Gastrocnemius medialis (tissue), 4 donors: ENCODE measurements around the gene UMODL1. TPM values are rescaled to one million over a fixed set of nuclear protein-coding genes. Genes with fewer than 3 reads are reported as not detected.

Source experiments
- ATAC-seq, 2 donors: fragments of 150-250 bp; one replicate each; pipeline ENCODE4 v1.9.1; 2016
- DNase-seq, 2 donors: peaks; one replicate each; pipeline ENCODE4 v3.0.0-alpha.2; 2019
- H3K27ac ChIP-seq, 4 donors: fragments of 200-600 bp; sonication (generic); 1 replicate in 1 of 4; 2 replicates in 3 of 4; pipeline ENCODE4 v1.5.1; 2016 to 2018; ENCODE audit warnings: mild to moderate bottlenecking in 2 of 4, moderate library complexity in 1 of 4
- H3K27me3 ChIP-seq, 3 donors: fragments of 200-600 bp; sonication (generic) in 2 of 3; 1 replicate in 1 of 3; 2 replicates in 2 of 3; pipeline versions ENCODE4 v1.5.1 to v1.6.0; 2016 to 2019; ENCODE audit warnings: mild to moderate bottlenecking in 1 of 3, moderate library complexity in 1 of 3
- H3K36me3 ChIP-seq, 2 donors: fragments of 200-600 bp; sonication (generic) in 1 of 2; one replicate each; pipeline ENCODE4 v1.5.1; 2017 to 2018
- H3K4me1 ChIP-seq, 2 donors: fragments of 200-600 bp; sonication (generic) in 1 of 2; one replicate each; pipeline ENCODE4 v1.5.1; 2016 to 2017; ENCODE audit warnings: mild to moderate bottlenecking in 2 of 2
- H3K4me3 ChIP-seq, 4 donors: fragments of 200-600 bp; sonication (generic) in 3 of 4; 1 replicate in 1 of 4; 2 replicates in 3 of 4; pipeline ENCODE4 v1.5.1; 2016 to 2019; ENCODE audit warnings: mild to moderate bottlenecking in 2 of 4
- H3K9me3 ChIP-seq, 3 donors: fragments of 200-600 bp; sonication (generic) in 2 of 3; 1 replicate in 1 of 3; 2 replicates in 2 of 3; pipeline ENCODE4 v1.5.1; 2016 to 2019
- CTCF ChIP-seq, 5 experiments: fragments of 450-650 bp in 3 of 5; fragments of 200-600 bp in 2 of 5; sonication (generic) in 2 of 5; IDR thresholded peaks in 4 of 5; conservative IDR thresholded peaks in 1 of 5; 1 replicate in 4 of 5; 2 replicates in 1 of 5; pipeline ENCODE4 v1.5.1; 2016 to 2019; ENCODE audit warnings: antibody characterized with exemption in 5 of 5, mild to moderate bottlenecking in 3 of 5, moderate library complexity in 3 of 5
- POLR2A ChIP-seq, 2 donors: fragments of 450-650 bp; IDR thresholded peaks; one replicate each; pipeline ENCODE4 v1.6.1; 2017; ENCODE audit warnings: antibody characterized with exemption in 2 of 2, mild to moderate bottlenecking in 2 of 2, moderate library complexity in 2 of 2
- in situ Hi-C, 4 donors: fragments of 200-750 bp; cut with MboI; loops; one replicate each; pipeline versions ENCODE4 v1.15.0 to v1.8.0; 2017; ENCODE audit warnings: low sequenced_read_pairs in 4 of 4
- intact Hi-C: fragments of 100-400 bp; cut with DNase I; formaldehyde crosslinking; loops from one replicate; pipeline ENCODE4 v1.15.1; 2023; ENCODE audit warnings: low total_unique reads
- total RNA-seq, 4 donors: library from RNA; depleted of rRNA; stranded (reverse); fragments of >200 nt; gene quantifications; one replicate each; pipeline versions ENCODE4 v1.1.0 to v1.2.3, GENCODE V29; 2016

UMODL1 gene
- total RNA-seq, 4 donors from 2014 or later, result 0.13 TPM; not detected in 3

- H3K4me3 ChIP-seq, result no peak overlapping the region
- TF ChIP-seq POLR2A (IDR thresholded peaks at IDR 0.05) (no peak), CTCF (IDR thresholded peaks at IDR 0.05 in 4 of 5, conservative IDR thresholded peaks at IDR 0.05 in 1 of 5) (peak; percentile 19 to 66 (median 52))
- peaks cover 0 to 5% (median 0%) of the 10 kb centered on the region in 3 donors for H3K27me3 ChIP-seq
- no peaks in the 10 kb centered on the region for H3K9me3 ChIP-seq
- peak; percentile 80 to 91 for ATAC-seq
- no peaks in the 10 kb centered on the region for H3K36me3 ChIP-seq
- intact Hi-C loops (loop anchor here (1.0 to 5.0 kb wide), 3 partner anchors 28 to 97 kb away; partner anchors contain the start of gene ZBTB21), in situ Hi-C loops (loop anchor here in 2 of 4 donors (25.0 kb wide), 3 partner anchors 96 to 496 kb away; partner anchors contain the start of gene ZBTB21 (in 1 of the 2))
- H3K4me1 ChIP-seq, result peaks cover 0 to 13% of the 10 kb centered on the region in 2 donors
- H3K27ac ChIP-seq, result peak overlapping the region in 2 of 4 donors; percentile 34 to 57
- peak; percentile 23 to 75 for DNase-seq
These were observed 36.9 kb downstream of the UMODL1 start for GRCh38 chr21:42107881-42108553.

- no peak for ATAC-seq
- no peak for TF ChIP-seq POLR2A (IDR thresholded peaks at IDR 0.05)
- no peak for TF ChIP-seq CTCF (IDR thresholded peaks at IDR 0.05 in 4 of 5, conservative IDR thresholded peaks at IDR 0.05 in 1 of 5)
- H3K4me3 ChIP-seq, result no peak overlapping the region
- in situ Hi-C loops (loop anchor here in 2 of 4 donors (25.0 kb wide), 3 partner anchors 96 to 496 kb away; partner anchors contain the start of gene ZBTB21 (in 1 of the 2)), intact Hi-C loops (loop anchor here (1.0 to 5.0 kb wide), 3 partner anchors 28 to 98 kb away; partner anchors contain the start of gene ZBTB21)
- H3K27ac ChIP-seq, result peak overlapping the region in 2 of 4 donors; percentile 34 to 57
- no peaks in the 10 kb centered on the region for H3K9me3 ChIP-seq
- peaks cover 0 to 13% of the 10 kb centered on the region in 2 donors for H3K4me1 ChIP-seq
- no peaks in the 10 kb centered on the region for H3K36me3 ChIP-seq
- peaks cover 0 to 5% (median 0%) of the 10 kb centered on the region in 3 donors for H3K27me3 ChIP-seq
- no peak for DNase-seq
These were observed 37.6 kb downstream of the UMODL1 start for GRCh38 chr21:42108554-42109340.

- in situ Hi-C loops (loop anchor here in 2 of 4 donors (25.0 kb wide), 3 partner anchors 97 to 497 kb away; partner anchors contain the start of gene ZBTB21 (in 1 of the 2)), intact Hi-C loops (loop anchor here (2.0 to 5.0 kb wide), 2 partner anchors 42 to 99 kb away; partner anchors contain the start of gene ZBTB21)
- ATAC-seq (no peak), DNase-seq (no peak)
- no peak for TF ChIP-seq CTCF (IDR thresholded peaks at IDR 0.05 in 4 of 5, conservative IDR thresholded peaks at IDR 0.05 in 1 of 5)
- H3K27ac ChIP-seq, result no peak overlapping the region
- peaks cover 0 to 5% (median 0%) of the 10 kb centered on the region in 3 donors for H3K27me3 ChIP-seq
- H3K4me1 ChIP-seq, result peaks cover 0 to 13% of the 10 kb centered on the region in 2 donors
- H3K9me3 ChIP-seq, result no peaks in the 10 kb centered on the region
- no peaks in the 10 kb centered on the region for H3K36me3 ChIP-seq
- H3K4me3 ChIP-seq, result no peak overlapping the region
These were observed 38.4 kb downstream of the UMODL1 start for GRCh38 chr21:42109473-42109872.

GRCh38 chr21:42109873-42110525 is 38.9 kb downstream of the UMODL1 start:
- ATAC-seq (no peak), DNase-seq (no peak)
- Histone ChIP-seq H3K4me3 (no peak overlapping the region), H3K9me3 (no peaks in the 10 kb centered on the region), H3K36me3 (no peaks in the 10 kb centered on the region), H3K27me3 (peaks cover 0 to 5% (median 0%) of the 10 kb centered on the region in 3 donors), H3K4me1 (peaks cover 0 to 13% of the 10 kb centered on the region in 2 donors), H3K27ac (no peak overlapping the region)
- intact Hi-C loops (loop anchor here (2.0 to 10.0 kb wide), 3 partner anchors 43 to 495 kb away; partner anchors contain the start of gene ZBTB21), in situ Hi-C loops (loop anchor here (10.0 to 25.0 kb wide), 6 partner anchors 95 to 498 kb away; partner anchors contain the start of gene ZBTB21 (in 2 of the 4))
- TF ChIP-seq POLR2A (IDR thresholded peaks at IDR 0.05), result no peak
- TF ChIP-seq CTCF (IDR thresholded peaks at IDR 0.05 in 4 of 5, conservative IDR thresholded peaks at IDR 0.05 in 1 of 5), result no peak
